AG10803 (cell line): Measurements from ENCODE around the gene RFX4.

ENCODE experiments used
- DNase-seq: peaks from one replicate; pipeline ENCODE4 v3.0.0; 2010; ENCODE audit warnings: low read depth
- H3K4me3 ChIP-seq: 2 replicates; pipeline ENCODE4 v1.5.1; 2011; ENCODE audit warnings: mild to moderate bottlenecking, low read length, control low read depth
- CTCF ChIP-seq: conservative IDR thresholded peaks from 2 replicates; pipeline ENCODE4 v1.5.1; 2011; ENCODE audit warnings: mild to moderate bottlenecking, low read length, control low read depth, inconsistent platforms

Gene RFX4

GRCh38 chr12:106759526-106760183 is 176.9 kb downstream of the RFX4 start:
- no peak for TF ChIP-seq CTCF
- DNase-seq = no peak

GRCh38 chr12:106760184-106760531 is 177.4 kb downstream of the RFX4 start:
- no peak overlapping the region for H3K4me3 ChIP-seq
- no peak for TF ChIP-seq CTCF
- DNase-seq = no peak

More at GRCh38 chr12:106759526-106760183, 176.9 kb downstream of the RFX4 start:
- H3K4me3 ChIP-seq = no peak overlapping the region

GRCh38 chr12:106764220-106764619 is 181.4 kb downstream of the RFX4 start:
- DNase-seq = no peak
- no peak for TF ChIP-seq CTCF
- no peak overlapping the region for H3K4me3 ChIP-seq

- no peak for DNase-seq
- no peak for TF ChIP-seq CTCF
- no peak overlapping the region for H3K4me3 ChIP-seq
These were observed 181.9 kb downstream of the RFX4 start for GRCh38 chr12:106764738-106765137.

- no peak for DNase-seq
These were observed 183.6 kb downstream of the RFX4 start for GRCh38 chr12:106766393-106766826.

GRCh38 chr12:106767206-106767605 is 184.4 kb downstream of the RFX4 start:
- TF ChIP-seq CTCF = no peak
- no peak overlapping the region for H3K4me3 ChIP-seq

More at GRCh38 chr12:106766393-106766826, 183.6 kb downstream of the RFX4 start:
- H3K4me3 ChIP-seq = no peak overlapping the region
- TF ChIP-seq CTCF = no peak

More at GRCh38 chr12:106767206-106767605, 184.4 kb downstream of the RFX4 start:
- no peak for DNase-seq
